Measurements from ENCODE around the gene PGM3. TPM values are rescaled to one million over a fixed set of nuclear protein-coding genes. Genes with fewer than 3 reads are reported as not detected.

Gene PGM3
- total and polyA plus RNA-seq, 11 donors, result 3.8 to 25.1 (median 15.8) TPM

DNA sequence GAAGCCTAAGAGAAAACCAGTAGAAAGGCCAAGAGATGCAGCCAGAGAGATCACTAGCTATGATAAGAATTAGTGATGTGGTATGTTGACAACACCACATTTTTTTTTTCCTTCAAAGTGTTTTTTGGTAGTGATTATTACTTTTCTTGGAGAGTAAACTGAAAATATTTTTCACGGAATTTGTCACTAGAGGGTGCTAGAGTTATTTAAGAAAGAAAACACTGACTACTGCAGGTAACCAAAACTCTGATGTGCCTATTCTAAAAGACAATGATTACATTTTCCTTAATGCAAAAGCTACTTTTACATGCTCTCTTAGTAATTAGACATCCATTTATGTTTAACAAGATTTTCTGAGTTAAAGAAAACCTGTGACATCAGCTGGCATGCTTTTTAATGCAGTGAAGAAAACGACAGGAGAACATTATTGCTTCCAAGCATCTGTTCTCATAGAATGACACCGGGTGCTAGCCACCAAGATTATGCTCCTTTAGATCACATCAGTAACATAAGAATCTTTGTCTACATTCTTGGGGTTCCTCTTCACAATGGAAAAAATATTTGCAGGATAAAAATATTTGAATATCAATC lies 28.9 kb upstream of the PGM3 start:
- TF ChIP-seq POLR2A (IDR thresholded peaks at IDR 0.05), result no peak
- TF ChIP-seq, protein P1, sequence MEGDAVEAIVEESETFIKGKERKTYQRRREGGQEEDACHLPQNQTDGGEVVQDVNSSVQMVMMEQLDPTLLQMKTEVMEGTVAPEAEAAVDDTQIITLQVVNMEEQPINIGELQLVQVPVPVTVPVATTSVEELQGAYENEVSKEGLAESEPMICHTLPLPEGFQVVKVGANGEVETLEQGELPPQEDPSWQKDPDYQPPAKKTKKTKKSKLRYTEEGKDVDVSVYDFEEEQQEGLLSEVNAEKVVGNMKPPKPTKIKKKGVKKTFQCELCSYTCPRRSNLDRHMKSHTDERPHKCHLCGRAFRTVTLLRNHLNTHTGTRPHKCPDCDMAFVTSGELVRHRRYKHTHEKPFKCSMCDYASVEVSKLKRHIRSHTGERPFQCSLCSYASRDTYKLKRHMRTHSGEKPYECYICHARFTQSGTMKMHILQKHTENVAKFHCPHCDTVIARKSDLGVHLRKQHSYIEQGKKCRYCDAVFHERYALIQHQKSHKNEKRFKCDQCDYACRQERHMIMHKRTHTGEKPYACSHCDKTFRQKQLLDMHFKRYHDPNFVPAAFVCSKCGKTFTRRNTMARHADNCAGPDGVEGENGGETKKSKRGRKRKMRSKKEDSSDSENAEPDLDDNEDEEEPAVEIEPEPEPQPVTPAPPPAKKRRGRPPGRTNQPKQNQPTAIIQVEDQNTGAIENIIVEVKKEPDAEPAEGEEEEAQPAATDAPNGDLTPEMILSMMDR (IDR thresholded peaks at IDR 0.05), result peak in 11 of 12 donors; percentile 36 to 69 (median 59)
- ATAC-seq, result no peak
- intact Hi-C loops (cut with DNase I), result loop anchor here (1.0 to 10.0 kb wide), 7 partner anchors 193 to 293 kb away; partner anchors contain the start of gene PRSS35 (in 3 of the 10)

DNA sequence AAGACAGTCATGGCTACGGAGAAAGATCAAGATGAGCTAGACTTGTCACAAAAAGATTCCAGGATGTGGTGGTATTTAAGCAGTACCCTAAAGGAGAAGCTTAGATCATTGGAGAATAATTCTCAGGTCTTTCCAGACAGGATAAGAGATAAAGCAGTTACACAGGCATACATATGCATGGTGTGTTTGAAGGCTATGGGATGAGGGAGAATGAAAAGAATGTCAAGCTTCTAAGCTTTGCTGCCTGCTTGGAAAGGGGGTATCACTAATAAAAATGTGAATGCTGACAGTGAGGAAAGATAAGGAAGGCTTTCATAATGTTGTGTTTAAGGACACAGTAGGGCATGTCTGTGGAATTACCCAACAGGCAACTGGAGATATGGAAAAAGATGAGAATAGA lies 28.2 kb upstream of the PGM3 start:
- Histone ChIP-seq H3K36me3 (peaks cover 0 to 23% (median 0%) of the 10 kb centered on the region in 9 donors), H3K9me3 (no peaks in the 10 kb centered on the region), H3K27me3 (no peaks in the 10 kb centered on the region), H3K27ac (no peak overlapping the region), H3K4me3 (no peak overlapping the region), H3K4me1 (no peaks in the 10 kb centered on the region)
- intact Hi-C loops (cut with DNase I), result loop anchor here in 6 of 10 donors (2.0 to 10.0 kb wide), 3 partner anchors 194 to 294 kb away; no protein-coding TSS in a partner anchor
- TF ChIP-seq, protein P1 (IDR thresholded peaks at IDR 0.05), result no peak
- TF ChIP-seq POLR2A (IDR thresholded peaks at IDR 0.05), result no peak
- WGBS, 4 donors, result 73 to 82% (median 80%) methylated on average over 1 of the region's 1 CpG
- ATAC-seq (no peak), DNase-seq (no peak)

More for the DNA sequence above, 28.9 kb upstream of the PGM3 start:
- DNase-seq, result no peak
- H3K4me1 ChIP-seq, result no peaks in the 10 kb centered on the region
- H3K27ac ChIP-seq, result no peak overlapping the region
- 27 to 58% (median 55%) methylated on average over 3 of the region's 3 CpGs for WGBS, 4 donors
- no peaks in the 10 kb centered on the region for H3K27me3 ChIP-seq
- H3K4me3 ChIP-seq, result no peak overlapping the region
- H3K9me3 ChIP-seq, result no peaks in the 10 kb centered on the region
- H3K36me3 ChIP-seq, result peaks cover 0 to 23% (median 0%) of the 10 kb centered on the region in 9 donors

DNA sequence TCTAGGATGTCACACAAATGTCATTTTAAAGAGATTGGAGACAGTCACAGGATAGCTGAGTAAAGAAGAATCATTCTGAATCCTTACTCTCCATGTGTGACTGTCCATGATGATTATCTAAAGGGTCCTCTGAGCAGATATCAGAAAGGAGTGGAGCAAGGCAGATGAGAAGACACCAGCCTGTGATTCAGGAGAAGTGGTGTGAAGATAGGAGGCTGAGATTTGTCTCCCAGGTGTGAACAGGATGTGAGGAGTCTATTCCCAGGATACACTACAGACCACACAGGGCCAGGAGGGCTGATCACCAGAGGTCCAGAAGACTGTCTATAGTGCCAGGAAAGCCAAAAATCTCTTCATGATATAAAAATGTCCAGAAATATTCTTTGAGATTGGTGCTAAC lies 27.1 kb upstream of the PGM3 start:
- Histone ChIP-seq H3K4me3 (no peak overlapping the region), H3K9me3 (no peaks in the 10 kb centered on the region), H3K27me3 (no peaks in the 10 kb centered on the region), H3K27ac (no peak overlapping the region), H3K4me1 (peaks cover 0 to 6% (median 0%) of the 10 kb centered on the region in 12 donors), H3K36me3 (peaks cover 0 to 23% (median 0%) of the 10 kb centered on the region in 9 donors)
- no peak for DNase-seq
- intact Hi-C loops (cut with DNase I), result loop anchor here in 6 of 10 donors (2.0 to 10.0 kb wide), 3 partner anchors 195 to 295 kb away; no protein-coding TSS in a partner anchor
- no peak for ATAC-seq
- TF ChIP-seq POLR2A (IDR thresholded peaks at IDR 0.05), result no peak
- TF ChIP-seq, protein P1 (IDR thresholded peaks at IDR 0.05), result no peak

DNA sequence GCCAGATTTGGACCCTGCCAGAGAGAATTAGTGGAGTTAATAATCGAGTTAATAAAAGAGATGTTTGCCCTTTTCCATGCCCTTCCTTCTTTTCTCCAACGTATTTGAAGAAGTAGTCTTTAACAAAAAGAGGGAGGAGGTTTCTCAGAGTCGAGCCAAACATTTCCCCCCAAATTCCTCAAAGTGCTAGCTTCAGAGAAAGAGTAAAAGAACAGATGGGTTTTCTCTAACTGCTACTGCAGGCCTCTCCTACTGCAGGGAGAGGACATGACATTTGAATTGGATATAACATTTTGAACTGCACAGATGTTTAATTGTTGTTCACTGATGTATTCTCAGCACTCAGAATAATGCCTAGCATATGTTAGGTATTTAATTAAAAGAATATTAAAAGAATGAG lies 25.6 kb upstream of the PGM3 start:
- no peaks in the 10 kb centered on the region for H3K27me3 ChIP-seq
- H3K4me1 ChIP-seq, result peaks cover 0 to 10% (median 0%) of the 10 kb centered on the region in 12 donors
- no peak overlapping the region for H3K4me3 ChIP-seq
- no peak overlapping the region for H3K27ac ChIP-seq
- intact Hi-C loops (cut with DNase I), result loop anchor here in 4 of 10 donors (5.0 to 10.0 kb wide), 3 partner anchors 151 to 966 kb away; partner anchors contain the start of genes DOP1A (in 3 of the 4) and UBE3D (in 3 of the 4)
- ATAC-seq (no peak), DNase-seq (no peak)
- H3K36me3 ChIP-seq, result peaks cover 0 to 17% (median 0%) of the 10 kb centered on the region in 9 donors
- TF ChIP-seq POLR2A (IDR thresholded peaks at IDR 0.05), result no peak
- TF ChIP-seq, protein P1 (IDR thresholded peaks at IDR 0.05), result no peak
- WGBS, 4 donors, result 38 to 64% (median 45%) methylated on average over 3 of the region's 3 CpGs
- H3K9me3 ChIP-seq, result no peaks in the 10 kb centered on the region

All from heart left ventricle (tissue), 16 donors.